ENCODE data around the gene RFX3. TPM values are rescaled to one million over a fixed set of nuclear protein-coding genes. Genes with fewer than 3 reads are reported as not detected.
A peak's percentile ranks its signal among the peaks of the same experiment; 100 is the strongest.
"Not testable (repeated sequence)": the region's sequence is repeated elsewhere in the genome, so short reads cannot be mapped to it uniquely, and the experiment has no call there.

Gene RFX3
- total RNA-seq, 1 experiment from 2014 or later: 3.7 TPM

GRCh38 chr9:3346549-3346948, 179.3 kb downstream of the RFX3 start:
- Histone ChIP-seq H3K36me3 (replicated peaks; ENCODE audit: control insufficient read depth, insufficient read depth, low read length) (no peaks in the 10 kb centered on the region), H3K4me3 (ENCODE audit: insufficient read depth, low read depth, low read length) (no peak overlapping the region), H3K27me3 (ENCODE audit: control insufficient read depth, insufficient read depth, low read length) (no peaks in the 10 kb centered on the region)
- DNase-seq: no peak

- H3K4me3 ChIP-seq (ENCODE audit: insufficient read depth, low read depth, low read length): no peak overlapping the region
- H3K36me3 ChIP-seq (replicated peaks; ENCODE audit: control insufficient read depth, insufficient read depth, low read length): no peaks in the 10 kb centered on the region
- no peak for DNase-seq
- H3K27me3 ChIP-seq (ENCODE audit: control insufficient read depth, insufficient read depth, low read length): no peaks in the 10 kb centered on the region
Measured at GRCh38 chr9:3343671-3344070, 182.1 kb downstream of the RFX3 start.

- Histone ChIP-seq H3K36me3 (replicated peaks; ENCODE audit: control insufficient read depth, insufficient read depth, low read length) (no peaks in the 10 kb centered on the region), H3K27me3 (ENCODE audit: control insufficient read depth, insufficient read depth, low read length) (no peaks in the 10 kb centered on the region), H3K4me3 (ENCODE audit: insufficient read depth, low read depth, low read length) (no peak overlapping the region)
- DNase-seq: no peak
Measured at GRCh38 chr9:3342159-3342777, 183.5 kb downstream of the RFX3 start.

GRCh38 chr9:3337515-3338225, 188.1 kb downstream of the RFX3 start:
- no peak overlapping the region for H3K4me3 ChIP-seq (ENCODE audit: insufficient read depth, low read depth, low read length)
- no peaks in the 10 kb centered on the region for H3K36me3 ChIP-seq (replicated peaks; ENCODE audit: control insufficient read depth, insufficient read depth, low read length)
- DNase-seq: no peak
- no peaks in the 10 kb centered on the region for H3K27me3 ChIP-seq (ENCODE audit: control insufficient read depth, insufficient read depth, low read length)

GRCh38 chr9:3336951-3337350, 188.8 kb downstream of the RFX3 start:
- H3K27me3 ChIP-seq (ENCODE audit: control insufficient read depth, insufficient read depth, low read length): no peaks in the 10 kb centered on the region
- no peak for DNase-seq
- H3K36me3 ChIP-seq (replicated peaks; ENCODE audit: control insufficient read depth, insufficient read depth, low read length): no peaks in the 10 kb centered on the region
- H3K4me3 ChIP-seq (ENCODE audit: insufficient read depth, low read depth, low read length): no peak overlapping the region

GRCh38 chr9:3332802-3333201, 193.0 kb downstream of the RFX3 start:
- no peak for DNase-seq
- Histone ChIP-seq H3K4me3 (ENCODE audit: insufficient read depth, low read depth, low read length) (no peak overlapping the region), H3K36me3 (replicated peaks; ENCODE audit: control insufficient read depth, insufficient read depth, low read length) (no peaks in the 10 kb centered on the region), H3K27me3 (ENCODE audit: control insufficient read depth, insufficient read depth, low read length) (no peaks in the 10 kb centered on the region)

GRCh38 chr9:3331801-3332200, 194.0 kb downstream of the RFX3 start:
- Histone ChIP-seq H3K36me3 (replicated peaks; ENCODE audit: control insufficient read depth, insufficient read depth, low read length) (no peaks in the 10 kb centered on the region), H3K4me3 (ENCODE audit: insufficient read depth, low read depth, low read length) (no peak overlapping the region), H3K27me3 (ENCODE audit: control insufficient read depth, insufficient read depth, low read length) (no peaks in the 10 kb centered on the region)
- peak; percentile 9 for DNase-seq

- Histone ChIP-seq H3K36me3 (replicated peaks; ENCODE audit: control insufficient read depth, insufficient read depth, low read length) (no peaks in the 10 kb centered on the region), H3K27me3 (ENCODE audit: control insufficient read depth, insufficient read depth, low read length) (no peaks in the 10 kb centered on the region), H3K4me3 (ENCODE audit: insufficient read depth, low read depth, low read length) (no peak overlapping the region)
- no peak for DNase-seq
Measured at GRCh38 chr9:3330792-3331420, 194.9 kb downstream of the RFX3 start.

GRCh38 chr9:3329361-3329760, 196.4 kb downstream of the RFX3 start:
- DNase-seq: no peak
- no peaks in the 10 kb centered on the region for H3K36me3 ChIP-seq (replicated peaks; ENCODE audit: control insufficient read depth, insufficient read depth, low read length)
- no peaks in the 10 kb centered on the region for H3K27me3 ChIP-seq (ENCODE audit: control insufficient read depth, insufficient read depth, low read length)
- H3K4me3 ChIP-seq (ENCODE audit: insufficient read depth, low read depth, low read length): no peak overlapping the region

- DNase-seq: no peak
- no peak overlapping the region for H3K4me3 ChIP-seq (ENCODE audit: insufficient read depth, low read depth, low read length)
- no peaks in the 10 kb centered on the region for H3K36me3 ChIP-seq (replicated peaks; ENCODE audit: control insufficient read depth, insufficient read depth, low read length)
- H3K27me3 ChIP-seq (ENCODE audit: control insufficient read depth, insufficient read depth, low read length): no peaks in the 10 kb centered on the region
Measured at GRCh38 chr9:3323714-3324113, 202.1 kb downstream of the RFX3 start.

- H3K27me3 ChIP-seq (ENCODE audit: control insufficient read depth, insufficient read depth, low read length): no peaks in the 10 kb centered on the region
- no peaks in the 10 kb centered on the region for H3K36me3 ChIP-seq (replicated peaks; ENCODE audit: control insufficient read depth, insufficient read depth, low read length)
- no peak for DNase-seq
- H3K4me3 ChIP-seq (ENCODE audit: insufficient read depth, low read depth, low read length): no peak overlapping the region
Measured at GRCh38 chr9:3321186-3321585, 204.6 kb downstream of the RFX3 start.

- DNase-seq; H3K4me3 ChIP-seq (ENCODE audit: insufficient read depth, low read depth, low read length); H3K36me3 ChIP-seq (replicated peaks; ENCODE audit: control insufficient read depth, insufficient read depth, low read length); H3K27me3 ChIP-seq (ENCODE audit: control insufficient read depth, insufficient read depth, low read length): not testable (repeated sequence)
Measured at GRCh38 chr9:3312595-3312994, 213.2 kb downstream of the RFX3 start.

- no peak for DNase-seq
- Histone ChIP-seq H3K27me3 (ENCODE audit: control insufficient read depth, insufficient read depth, low read length) (no peaks in the 10 kb centered on the region), H3K4me3 (ENCODE audit: insufficient read depth, low read depth, low read length) (no peak overlapping the region), H3K36me3 (replicated peaks; ENCODE audit: control insufficient read depth, insufficient read depth, low read length) (no peaks in the 10 kb centered on the region)
Measured at GRCh38 chr9:3308609-3309008, 217.2 kb downstream of the RFX3 start.

GRCh38 chr9:3304388-3304787, 221.4 kb downstream of the RFX3 start:
- not testable (repeated sequence) for H3K27me3 ChIP-seq (ENCODE audit: control insufficient read depth, insufficient read depth, low read length); H3K4me3 ChIP-seq (ENCODE audit: insufficient read depth, low read depth, low read length); DNase-seq; H3K36me3 ChIP-seq (replicated peaks; ENCODE audit: control insufficient read depth, insufficient read depth, low read length)

- H3K27me3 ChIP-seq (ENCODE audit: control insufficient read depth, insufficient read depth, low read length): no peaks in the 10 kb centered on the region
- H3K36me3 ChIP-seq (replicated peaks; ENCODE audit: control insufficient read depth, insufficient read depth, low read length): no peaks in the 10 kb centered on the region
- no peak overlapping the region for H3K4me3 ChIP-seq (ENCODE audit: insufficient read depth, low read depth, low read length)
- no peak for DNase-seq
Measured at GRCh38 chr9:3299872-3300271, 225.9 kb downstream of the RFX3 start.

Data from H7 (cell line).